ENCODE data around the gene SRC. TPM values are rescaled to one million over a fixed set of nuclear protein-coding genes. Genes with fewer than 3 reads are reported as not detected.

Gene SRC
- total and polyA plus RNA-seq, 8 donors: 37.4 to 93.0 (median 71.5) TPM

- peaks cover 15 to 27% of the 10 kb centered on the region in 2 donors for H3K4me1 ChIP-seq
- H3K9me3 ChIP-seq: no peaks in the 10 kb centered on the region
- ATAC-seq: peak; percentile 79
- TF ChIP-seq CTCF (IDR thresholded peaks at IDR 0.05): no peak
- DNase-seq: peak in 3 of 4 donors; percentile 64 to 76 (median 74)
- intact Hi-C loops (cut with DNase I): no loop called here
- peak overlapping the region; percentile 58 to 60 for H3K27ac ChIP-seq
- peak overlapping the region; percentile 43 to 61 for H3K4me3 ChIP-seq
- peaks cover 0 to 30% of the 10 kb centered on the region in 2 donors for H3K27me3 ChIP-seq
- H3K36me3 ChIP-seq: no peaks in the 10 kb centered on the region
Measured at GRCh38 chr20:37344506-37345338, 1.2 kb upstream of the SRC start.

- ATAC-seq (no peak), DNase-seq (no peak)
- intact Hi-C loops (cut with DNase I): no loop called here
- H3K9me3 ChIP-seq: no peaks in the 10 kb centered on the region
- peak overlapping the region; percentile 43 to 61 for H3K4me3 ChIP-seq
- H3K27ac ChIP-seq: peak overlapping the region; percentile 58 to 60
- no peaks in the 10 kb centered on the region for H3K36me3 ChIP-seq
- H3K4me1 ChIP-seq: peaks cover 16 to 41% of the 10 kb centered on the region in 2 donors
- TF ChIP-seq CTCF (IDR thresholded peaks at IDR 0.05): no peak
- H3K27me3 ChIP-seq: peaks cover 0 to 30% of the 10 kb centered on the region in 2 donors
Measured at GRCh38 chr20:37346236-37346534, 245 bp downstream of the SRC start.

GRCh38 chr20:37346535-37347346, 801 bp downstream of the SRC start:
- Histone ChIP-seq H3K36me3 (no peaks in the 10 kb centered on the region), H3K27me3 (peaks cover 0 to 30% of the 10 kb centered on the region in 2 donors), H3K9me3 (no peaks in the 10 kb centered on the region), H3K4me1 (peaks cover 16 to 44% of the 10 kb centered on the region in 2 donors), H3K4me3 (peak overlapping the region; percentile 43 to 61), H3K27ac (peak overlapping the region; percentile 58 to 60)
- no peak for ATAC-seq
- peak in 2 of 4 donors; percentile 33 to 72 for DNase-seq
- TF ChIP-seq CTCF (IDR thresholded peaks at IDR 0.05): no peak
- intact Hi-C loops (cut with DNase I): no loop called here

GRCh38 chr20:37347347-37347823, 1.4 kb downstream of the SRC start:
- H3K4me1 ChIP-seq: peaks cover 16 to 48% of the 10 kb centered on the region in 2 donors
- intact Hi-C loops (cut with DNase I): no loop called here
- H3K27ac ChIP-seq: no peak overlapping the region
- DNase-seq: peak in 1 of 4 donors; percentile 6
- no peak for ATAC-seq
- no peaks in the 10 kb centered on the region for H3K36me3 ChIP-seq
- H3K9me3 ChIP-seq: no peaks in the 10 kb centered on the region
- no peak for TF ChIP-seq CTCF (IDR thresholded peaks at IDR 0.05)
- peaks cover 0 to 30% of the 10 kb centered on the region in 2 donors for H3K27me3 ChIP-seq
- peak overlapping the region in 1 of 2 donors; percentile 61 for H3K4me3 ChIP-seq
